ENCODE data around the gene YPEL1. TPM values are rescaled to one million over a fixed set of nuclear protein-coding genes. Genes with fewer than 3 reads are reported as not detected.

Gene YPEL1, protein sequence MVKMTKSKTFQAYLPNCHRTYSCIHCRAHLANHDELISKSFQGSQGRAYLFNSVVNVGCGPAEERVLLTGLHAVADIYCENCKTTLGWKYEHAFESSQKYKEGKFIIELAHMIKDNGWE
- 100 to 1,000 TPM in 2 of 3 donors, 10 to 100 TPM in 1; 72.9 to 100 (median 100) TPM for polyA plus RNA-seq

DNA sequence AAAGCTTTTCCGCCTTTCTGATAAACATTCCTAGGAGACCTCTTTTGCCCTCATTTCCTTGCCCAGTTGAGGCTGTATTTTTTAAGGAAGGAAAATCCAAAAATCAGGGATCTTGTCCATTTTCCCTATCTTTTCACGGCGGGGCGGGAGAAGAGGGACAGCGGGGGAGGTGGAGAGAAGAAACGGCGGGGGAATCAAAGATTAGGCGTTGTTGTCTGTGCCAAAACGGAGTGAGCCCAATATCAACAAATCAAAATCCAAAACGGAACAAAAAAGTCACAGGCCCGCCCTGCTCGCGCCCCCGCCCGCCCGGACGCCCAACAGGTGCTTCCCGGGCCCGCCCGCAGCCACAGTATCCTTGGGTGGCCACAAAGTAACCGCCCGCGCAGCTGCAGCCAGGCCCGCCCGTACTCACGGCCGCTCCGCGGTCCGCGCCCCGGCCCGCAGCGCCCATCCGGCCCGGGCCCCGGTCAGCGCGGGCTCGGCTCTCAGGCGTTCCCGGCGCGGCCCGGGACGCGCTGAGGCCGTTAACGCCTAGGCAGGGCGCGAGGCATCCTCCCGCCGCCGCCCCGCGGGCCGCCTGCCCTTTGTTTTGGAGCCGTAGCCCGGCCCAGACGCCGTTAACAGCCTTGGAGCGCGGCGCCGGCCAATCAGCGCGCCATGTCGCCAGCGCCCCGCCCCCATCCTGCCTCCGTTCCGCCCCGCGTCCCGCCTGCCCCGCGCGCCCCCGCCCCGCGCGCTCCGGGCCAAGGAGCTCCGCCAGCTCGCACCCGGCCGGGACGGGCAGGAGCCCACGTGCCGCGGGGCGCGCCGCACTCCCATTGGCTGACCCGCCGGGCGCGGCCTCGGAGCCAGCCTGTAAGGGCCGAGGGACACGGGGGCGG lies at the start of gene YPEL1:
Gene YPEL1 (minus strand): TSS at position 595 of the 884 bp plus-strand sequence. CDS start 25,050 bp downstream, outside the sequence.
- Mint-ChIP-seq H3K4me3 (peak within 1 kb of the TSS; percentile 92 to 98 (median 97)), H3K27me3 (ENCODE audit: low read depth in 3 of 3) (peaks cover 8 to 23% (median 22%) of the 10 kb centered on the region in 3 donors), H3K9me3 (no peaks in the 10 kb centered on the region), H3K27ac (peak within 1 kb of the TSS; percentile 94 to 98 (median 96)), H3K36me3 (no peaks in the 10 kb centered on the region), H3K4me1 (peaks cover 72 to 81% of the 10 kb centered on the region in 2 donors)
- DNase-seq = peak; percentile 98 to 99 (median 98)

DNA sequence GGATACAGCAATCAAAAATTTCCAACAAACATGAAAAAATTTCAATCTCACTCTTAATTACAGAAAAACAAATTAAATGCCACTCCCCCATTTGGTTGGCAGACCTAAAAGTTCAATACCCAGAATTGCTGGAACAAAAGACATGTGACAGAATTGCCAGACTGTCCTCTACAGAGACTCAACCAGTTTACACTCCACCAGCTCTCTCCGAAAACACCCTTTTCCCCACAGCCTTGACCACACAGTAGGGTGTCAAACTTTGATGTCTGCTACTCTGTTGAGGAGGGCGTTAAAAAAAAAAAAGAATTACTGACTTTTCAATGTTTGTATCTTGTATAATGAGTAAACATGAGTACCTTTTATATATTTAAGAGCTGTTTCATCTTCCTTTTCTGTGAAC lies 44.7 kb upstream of the YPEL1 start:
- no peaks in the 10 kb centered on the region for H3K9me3 Mint-ChIP-seq

DNA sequence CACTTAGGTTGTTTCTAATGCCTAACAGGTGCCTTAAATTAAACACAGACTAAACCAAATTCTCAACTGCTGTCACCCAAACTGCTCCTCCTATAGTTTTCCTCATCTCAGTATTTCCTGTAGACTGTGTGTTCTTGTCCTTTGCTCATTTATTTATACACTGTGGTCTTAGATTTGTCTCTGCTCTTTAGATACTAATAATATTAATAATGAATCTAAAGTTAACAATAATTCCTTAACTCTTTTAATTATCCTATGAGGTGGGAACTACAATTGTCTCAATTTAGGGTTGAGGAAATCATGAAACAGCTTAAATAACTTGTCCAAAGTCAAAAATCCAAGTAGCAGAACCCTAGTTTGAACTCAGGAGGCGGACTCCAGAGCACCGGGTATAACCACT lies 43.9 kb upstream of the YPEL1 start:
- H3K27me3 Mint-ChIP-seq (ENCODE audit: low read depth in 3 of 3) = peaks cover 2 to 7% (median 2%) of the 10 kb centered on the region in 3 donors
- peak overlapping the region in 4 of 5 donors; percentile 42 to 73 (median 52) for H3K4me3 Mint-ChIP-seq

More for the DNA sequence above, 44.7 kb upstream of the YPEL1 start:
- Mint-ChIP-seq H3K27me3 (ENCODE audit: low read depth in 3 of 3) (peaks cover 0 to 10% (median 2%) of the 10 kb centered on the region in 3 donors), H3K27ac (peak overlapping the region; percentile 82 to 93 (median 90)), H3K4me3 (peak overlapping the region; percentile 33 to 84 (median 73)), H3K4me1 (peaks cover 63 to 69% of the 10 kb centered on the region in 2 donors), H3K36me3 (peaks cover 12 to 23% (median 20%) of the 10 kb centered on the region in 3 donors)
- DNase-seq = peak; percentile 76 to 80 (median 79)

DNA sequence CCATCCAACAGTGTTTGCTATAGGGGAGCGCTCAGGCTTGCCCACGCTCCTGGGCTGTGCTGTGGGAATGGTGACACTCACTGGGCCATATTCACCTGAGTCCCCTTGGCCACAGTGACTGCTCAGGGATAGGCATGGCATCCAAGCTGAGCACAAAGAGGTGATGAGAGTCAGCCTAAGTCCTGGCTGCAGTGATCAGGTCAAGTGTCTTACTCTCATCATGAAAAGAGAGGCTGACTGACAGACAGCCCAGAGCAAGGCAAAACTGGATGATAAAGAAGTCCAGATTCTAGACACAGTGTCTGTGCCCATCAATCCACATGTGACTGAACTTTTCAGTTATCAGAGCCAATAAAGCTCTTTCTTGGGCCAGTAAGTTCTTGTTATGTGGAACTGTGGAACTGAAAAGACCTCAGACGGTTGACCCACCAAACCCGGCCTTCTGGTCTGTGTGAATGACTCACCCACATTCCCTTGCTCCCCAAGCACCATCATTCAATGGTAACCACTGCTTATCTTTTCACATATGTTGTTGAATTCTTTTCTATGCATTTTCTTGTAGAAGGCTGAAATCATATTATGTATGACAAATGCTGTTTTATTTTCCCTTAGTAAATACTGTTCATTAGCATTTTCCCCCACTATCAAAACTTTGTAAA lies 43.2 kb upstream of the YPEL1 start:
- peak overlapping the region; percentile 38 to 73 (median 50) for H3K4me3 Mint-ChIP-seq
- H3K27ac Mint-ChIP-seq = peak overlapping the region; percentile 40 to 91 (median 82)
- peaks cover 2 to 7% (median 4%) of the 10 kb centered on the region in 3 donors for H3K27me3 Mint-ChIP-seq (ENCODE audit: low read depth in 3 of 3)
- no peaks in the 10 kb centered on the region for H3K9me3 Mint-ChIP-seq
- DNase-seq = no peak
- H3K36me3 Mint-ChIP-seq = peaks cover 11 to 28% (median 19%) of the 10 kb centered on the region in 3 donors
- H3K4me1 Mint-ChIP-seq = peaks cover 62 to 69% of the 10 kb centered on the region in 2 donors

More for the DNA sequence above, 43.9 kb upstream of the YPEL1 start:
- Mint-ChIP-seq H3K36me3 (peaks cover 11 to 28% (median 20%) of the 10 kb centered on the region in 3 donors), H3K9me3 (no peaks in the 10 kb centered on the region), H3K27ac (peak overlapping the region; percentile 40 to 91 (median 82)), H3K4me1 (peaks cover 62 to 69% of the 10 kb centered on the region in 2 donors)
- DNase-seq = no peak

DNA sequence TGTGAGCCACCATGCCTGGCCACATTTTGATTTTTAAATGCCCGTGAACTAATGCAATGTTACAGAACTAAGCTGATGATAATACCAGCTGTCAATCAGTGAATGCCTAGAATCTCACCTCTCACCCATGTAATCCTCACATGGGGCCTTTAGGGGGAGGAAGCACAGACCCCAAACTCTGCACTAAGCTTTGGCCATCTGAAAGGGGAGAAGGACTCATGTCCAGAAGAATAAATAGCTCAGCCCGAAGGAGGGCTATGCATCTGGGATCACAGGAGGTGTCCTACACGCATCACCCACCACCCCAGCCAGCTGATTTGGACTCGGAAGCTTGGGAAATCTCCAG lies 36.0 kb upstream of the YPEL1 start:
- Mint-ChIP-seq H3K9me3 (peaks cover 0 to 2% (median 0%) of the 10 kb centered on the region in 6 donors), H3K4me3 (peak overlapping the region; percentile 87 to 93 (median 89)), H3K36me3 (peaks cover 27 to 45% (median 44%) of the 10 kb centered on the region in 3 donors), H3K27ac (peak overlapping the region; percentile 89 to 98 (median 96)), H3K27me3 (ENCODE audit: low read depth in 3 of 3) (peaks cover 14 to 17% (median 15%) of the 10 kb centered on the region in 3 donors), H3K4me1 (peaks cover 84 to 89% of the 10 kb centered on the region in 2 donors)
- no peak for DNase-seq

DNA sequence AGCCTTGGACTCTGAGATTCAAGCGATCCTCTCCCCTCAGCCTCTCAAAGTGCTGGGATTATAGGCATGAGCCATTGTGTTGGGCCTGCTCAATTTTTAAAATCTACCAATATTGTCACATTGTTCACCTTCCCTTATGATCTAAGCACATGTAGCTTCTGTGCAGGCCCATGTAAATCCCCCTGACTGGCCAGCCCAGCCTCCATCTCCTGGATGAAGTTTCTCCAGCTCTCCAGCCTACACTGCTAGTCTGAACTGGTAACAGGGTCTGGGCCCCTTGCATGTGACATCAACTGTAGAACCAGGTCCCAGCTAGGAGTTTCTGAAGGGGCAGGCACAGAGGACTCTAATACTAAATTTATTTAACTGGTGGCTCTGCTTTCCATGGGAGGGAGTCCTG lies 32.8 kb upstream of the YPEL1 start:
- H3K4me3 Mint-ChIP-seq = peak overlapping the region; percentile 81 to 96 (median 84)
- H3K27ac Mint-ChIP-seq = peak overlapping the region; percentile 98 to 100 (median 99)
- H3K27me3 Mint-ChIP-seq (ENCODE audit: low read depth in 3 of 3) = peaks cover 13 to 25% (median 24%) of the 10 kb centered on the region in 3 donors
- no peak for DNase-seq
- H3K9me3 Mint-ChIP-seq = peaks cover 0 to 2% (median 0%) of the 10 kb centered on the region in 6 donors
- H3K4me1 Mint-ChIP-seq = peaks cover 92% of the 10 kb centered on the region in 2 donors
- H3K36me3 Mint-ChIP-seq = peaks cover 34 to 52% (median 45%) of the 10 kb centered on the region in 3 donors

DNA sequence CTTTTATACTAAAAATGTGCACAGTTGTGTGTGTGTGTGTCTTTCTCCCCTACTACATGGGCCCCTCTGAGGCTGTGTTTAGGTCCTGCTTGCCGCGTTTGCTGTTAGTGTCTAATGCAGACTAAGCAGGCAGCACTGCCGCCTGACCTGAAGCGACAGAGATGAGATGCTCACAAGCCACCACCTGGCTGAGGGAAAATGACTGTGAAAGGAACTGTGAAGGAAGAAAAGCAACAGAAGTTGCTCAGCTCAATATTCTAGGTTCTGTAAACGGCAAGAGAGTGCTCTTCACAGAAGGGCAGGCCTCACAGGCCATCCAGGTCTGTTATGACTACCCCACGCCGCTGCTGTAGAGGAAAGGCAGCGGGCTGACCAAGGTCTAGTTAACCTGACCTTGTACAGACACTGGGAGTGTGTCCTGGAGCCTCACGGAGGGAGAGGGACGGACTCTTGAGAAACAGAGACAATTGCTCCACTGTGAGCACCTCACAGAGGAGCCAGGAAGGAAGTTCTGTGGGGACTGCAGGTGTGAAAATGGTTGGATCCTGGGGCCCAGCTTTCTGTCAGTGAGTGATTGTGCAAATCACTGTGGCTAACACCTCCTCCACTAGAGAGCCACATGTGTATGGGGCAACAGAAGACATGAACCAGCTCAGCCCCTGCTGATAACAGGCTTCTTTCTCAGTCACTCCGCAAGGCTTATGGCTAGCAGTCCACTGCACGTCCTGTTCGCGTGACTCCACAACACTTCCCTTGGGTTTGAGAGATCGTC lies 31.3 kb upstream of the YPEL1 start:
- Mint-ChIP-seq H3K4me1 (peaks cover 92 to 96% of the 10 kb centered on the region in 2 donors), H3K27me3 (ENCODE audit: low read depth in 3 of 3) (peaks cover 9 to 30% (median 25%) of the 10 kb centered on the region in 3 donors), H3K4me3 (peak overlapping the region; percentile 81 to 96 (median 84)), H3K36me3 (peaks cover 28 to 52% (median 34%) of the 10 kb centered on the region in 3 donors), H3K27ac (peak overlapping the region; percentile 98 to 100 (median 99)), H3K9me3 (no peaks in the 10 kb centered on the region)
- DNase-seq = peak; percentile 95 to 96 (median 95)

DNA sequence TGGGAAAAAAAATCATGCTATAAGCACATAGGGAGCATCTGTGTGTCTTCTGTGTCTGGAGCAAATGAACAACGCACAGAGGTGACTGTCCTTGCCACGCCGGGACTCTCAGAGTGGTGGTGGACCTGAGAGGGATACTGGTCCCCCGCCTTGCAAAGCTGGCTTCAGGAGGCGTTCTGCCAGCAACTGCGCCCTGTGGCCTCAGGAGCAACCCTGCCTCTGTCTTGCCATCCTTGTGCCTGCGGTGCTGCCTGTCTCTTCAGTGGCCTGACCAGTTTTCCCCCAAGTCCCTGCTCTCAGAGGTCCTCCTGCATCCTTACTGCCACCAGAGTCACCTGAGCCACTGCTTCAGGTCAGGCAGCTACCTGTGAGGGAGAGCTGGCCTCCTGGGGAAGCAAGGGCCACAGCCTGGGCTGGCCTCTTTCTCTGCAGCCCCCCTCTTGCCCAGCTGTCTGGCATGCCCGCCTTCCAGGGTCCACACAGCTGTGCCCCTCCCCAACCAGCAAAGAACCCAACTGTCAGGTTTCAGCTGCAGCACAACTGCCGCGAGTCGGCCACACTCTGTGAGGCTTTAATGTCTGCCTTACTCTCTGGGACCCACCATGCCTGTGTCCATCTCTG lies 30.4 kb upstream of the YPEL1 start:
- Mint-ChIP-seq H3K4me3 (peak overlapping the region; percentile 81 to 96 (median 84)), H3K4me1 (peaks cover 92 to 96% of the 10 kb centered on the region in 2 donors), H3K27me3 (ENCODE audit: low read depth in 3 of 3) (peaks cover 9 to 34% (median 25%) of the 10 kb centered on the region in 3 donors), H3K27ac (peak overlapping the region; percentile 98 to 100 (median 99)), H3K36me3 (peaks cover 24 to 43% (median 27%) of the 10 kb centered on the region in 3 donors), H3K9me3 (no peaks in the 10 kb centered on the region)
- DNase-seq = no peak

DNA sequence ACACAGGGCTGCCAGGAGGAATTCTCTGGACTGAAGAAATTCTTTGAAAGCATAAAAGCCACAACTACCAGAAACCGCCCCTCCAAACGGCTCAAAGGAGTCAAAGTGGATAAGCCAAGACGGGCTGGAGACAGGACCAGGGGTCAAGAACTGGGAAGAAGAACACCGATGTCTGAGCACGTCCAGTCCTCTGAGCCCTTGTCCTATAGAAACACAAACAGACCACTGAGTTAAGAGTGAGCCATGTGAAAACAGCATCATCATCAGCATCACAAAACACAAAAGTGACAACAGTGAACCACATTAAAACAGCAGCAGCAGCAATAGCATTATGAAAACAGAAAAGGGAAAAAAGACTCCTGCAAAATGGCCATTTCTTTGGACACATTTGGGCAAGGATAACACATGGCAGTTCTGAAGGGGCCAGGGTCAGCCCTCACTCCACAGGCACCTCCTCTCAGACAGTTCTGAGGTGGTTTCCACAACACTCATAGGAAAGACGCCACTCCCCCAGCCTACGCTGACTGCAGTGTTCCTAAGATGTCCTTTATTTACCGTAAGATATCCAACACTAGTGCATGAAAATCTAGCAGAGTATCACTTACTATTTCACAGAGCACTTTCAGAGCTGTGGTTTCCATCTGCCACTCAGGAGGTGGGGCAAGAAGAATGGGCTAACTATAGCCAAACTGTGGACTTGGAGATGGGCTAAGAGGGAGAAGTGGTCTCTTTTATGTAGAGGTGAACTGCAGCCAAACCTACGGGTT lies 28.6 kb upstream of the YPEL1 start:
- peaks cover 98 to 100% of the 10 kb centered on the region in 2 donors for H3K4me1 Mint-ChIP-seq
- H3K9me3 Mint-ChIP-seq = no peaks in the 10 kb centered on the region
- peaks cover 9 to 34% (median 29%) of the 10 kb centered on the region in 3 donors for H3K27me3 Mint-ChIP-seq (ENCODE audit: low read depth in 3 of 3)
- peaks cover 29 to 42% (median 30%) of the 10 kb centered on the region in 3 donors for H3K36me3 Mint-ChIP-seq
- peak overlapping the region; percentile 98 to 100 (median 99) for H3K27ac Mint-ChIP-seq
- peak overlapping the region; percentile 79 to 96 (median 84) for H3K4me3 Mint-ChIP-seq
- peak; percentile 46 to 52 (median 52) for DNase-seq

DNA sequence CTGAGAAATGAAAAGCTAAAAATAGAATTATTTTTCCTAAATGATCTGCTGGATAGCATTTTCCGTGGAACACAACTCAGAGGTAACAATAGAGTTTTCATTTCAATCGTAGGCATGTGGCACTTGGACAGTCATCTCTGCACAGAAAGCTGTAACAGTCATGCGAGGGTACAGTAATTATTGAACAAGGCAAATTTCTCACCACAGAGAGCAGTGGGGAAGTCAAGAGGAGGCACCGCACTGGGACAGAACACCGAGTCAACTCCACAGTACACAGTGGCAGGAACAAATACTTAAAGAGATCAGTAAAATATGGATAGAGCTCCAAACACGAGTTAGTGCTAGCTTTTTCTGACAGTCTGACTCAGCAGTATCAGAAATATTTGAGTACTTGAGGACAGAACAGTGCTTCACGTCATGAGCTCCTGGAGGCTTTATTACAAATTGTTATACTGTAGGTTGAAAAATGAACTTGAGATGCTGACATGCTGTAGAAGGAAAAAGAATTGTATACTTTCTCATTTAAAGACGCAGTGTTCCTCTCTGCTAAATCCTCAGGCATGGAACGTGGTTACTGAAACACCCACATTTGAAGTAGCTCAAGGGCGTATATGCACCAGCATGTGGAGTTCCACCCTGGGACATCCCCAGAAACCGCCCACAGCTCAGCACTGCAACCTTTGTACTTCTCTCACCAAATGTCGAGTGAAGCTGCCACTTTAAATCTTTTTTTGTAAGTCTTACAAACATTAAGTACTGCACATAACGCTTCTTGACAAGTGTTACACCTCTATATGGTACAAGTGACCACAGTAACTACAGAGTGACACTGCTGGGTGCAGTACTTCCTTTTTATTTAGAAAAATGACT lies 27.4 kb upstream of the YPEL1 start:
- Mint-ChIP-seq H3K27ac (peak overlapping the region; percentile 98 to 100 (median 99)), H3K4me1 (peaks cover 99 to 100% of the 10 kb centered on the region in 2 donors), H3K27me3 (ENCODE audit: low read depth in 3 of 3) (peaks cover 12 to 35% (median 33%) of the 10 kb centered on the region in 3 donors), H3K9me3 (no peaks in the 10 kb centered on the region), H3K36me3 (peaks cover 31 to 43% (median 31%) of the 10 kb centered on the region in 3 donors), H3K4me3 (peak overlapping the region; percentile 79 to 96 (median 84))
- DNase-seq = peak; percentile 79 to 85 (median 83)

All from immature natural killer cell (primary cell).